B cell (primary cell): Measurements from ENCODE around the gene FAIM2.

Experiments
- EZH2 ChIP-seq: IDR thresholded peaks from 2 replicates; pipeline ENCODE4 v1.6.1; 2012; ENCODE audit warnings: borderline replicate concordance, low read depth, mild to moderate bottlenecking, moderate library complexity, low read length; ENCODE audit not compliant: insufficient read depth, poor library complexity, severe bottlenecking
- TF ChIP-seq, protein P1 (sequence below): fragments of 200-600 bp; IDR thresholded peaks from one replicate; pipeline ENCODE4 v1.8.0; 2022; ENCODE audit warnings: antibody characterized with exemption, mild to moderate bottlenecking

DNA sequence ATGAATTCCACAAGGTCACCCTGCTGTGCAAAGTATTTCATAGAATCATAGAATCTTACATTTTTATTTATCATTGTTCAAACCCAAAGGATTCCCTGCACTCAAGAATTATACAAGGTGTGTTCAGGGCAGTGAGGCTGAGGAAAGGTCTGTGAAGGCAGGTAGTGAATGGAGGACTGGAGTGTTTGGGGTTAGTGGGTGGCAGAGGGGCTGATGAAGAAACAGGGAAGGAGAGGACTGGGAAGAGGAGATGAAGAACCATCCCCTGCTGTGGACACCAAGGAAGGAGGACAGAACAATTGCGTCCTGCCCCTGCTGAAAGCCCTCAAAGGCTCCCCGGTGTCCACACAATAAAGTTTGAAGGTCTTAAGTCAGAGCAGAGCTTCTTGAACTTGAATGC is 50.0 kb downstream of the FAIM2 start:
- TF ChIP-seq, protein P1, sequence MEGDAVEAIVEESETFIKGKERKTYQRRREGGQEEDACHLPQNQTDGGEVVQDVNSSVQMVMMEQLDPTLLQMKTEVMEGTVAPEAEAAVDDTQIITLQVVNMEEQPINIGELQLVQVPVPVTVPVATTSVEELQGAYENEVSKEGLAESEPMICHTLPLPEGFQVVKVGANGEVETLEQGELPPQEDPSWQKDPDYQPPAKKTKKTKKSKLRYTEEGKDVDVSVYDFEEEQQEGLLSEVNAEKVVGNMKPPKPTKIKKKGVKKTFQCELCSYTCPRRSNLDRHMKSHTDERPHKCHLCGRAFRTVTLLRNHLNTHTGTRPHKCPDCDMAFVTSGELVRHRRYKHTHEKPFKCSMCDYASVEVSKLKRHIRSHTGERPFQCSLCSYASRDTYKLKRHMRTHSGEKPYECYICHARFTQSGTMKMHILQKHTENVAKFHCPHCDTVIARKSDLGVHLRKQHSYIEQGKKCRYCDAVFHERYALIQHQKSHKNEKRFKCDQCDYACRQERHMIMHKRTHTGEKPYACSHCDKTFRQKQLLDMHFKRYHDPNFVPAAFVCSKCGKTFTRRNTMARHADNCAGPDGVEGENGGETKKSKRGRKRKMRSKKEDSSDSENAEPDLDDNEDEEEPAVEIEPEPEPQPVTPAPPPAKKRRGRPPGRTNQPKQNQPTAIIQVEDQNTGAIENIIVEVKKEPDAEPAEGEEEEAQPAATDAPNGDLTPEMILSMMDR, result no peak
- TF ChIP-seq EZH2, result no peak
